Neutrophil (primary cell): ENCODE results near the gene PDCD1LG2.

Experiments
- H3K27ac ChIP-seq: fragments of 200-600 bp; sonication (generic); 2 replicates; pipeline ENCODE4 v1.5.1; 2016; ENCODE audit warnings: mild to moderate bottlenecking, moderate library complexity
- H3K27me3 ChIP-seq: fragments of 200-600 bp; sonication (generic); 2 replicates; pipeline ENCODE4 v1.6.0; 2016; ENCODE audit warnings: mild to moderate bottlenecking
- H3K36me3 ChIP-seq: fragments of 200-600 bp; sonication (generic); 2 replicates; pipeline ENCODE4 v1.5.1; 2017
- H3K4me1 ChIP-seq, 2 experiments: fragments of 200-600 bp in 1 of 2; sonication (generic) in 1 of 2; 1 replicate in 1 of 2; 2 replicates in 1 of 2; pipeline versions ENCODE4 v1.5.1 to v1.6.1; 2013 to 2016; ENCODE audit warnings: low read depth in 1 of 2, low read length in 1 of 2, mild to moderate bottlenecking in 1 of 2, moderate library complexity in 1 of 2; ENCODE audit not compliant: control insufficient read depth in 1 of 2, insufficient read depth in 1 of 2
- H3K4me3 ChIP-seq, 2 experiments: fragments of 200-600 bp in 1 of 2; sonication (generic) in 1 of 2; 1 replicate in 1 of 2; 2 replicates in 1 of 2; pipeline ENCODE4 v1.5.1; 2013 to 2016; ENCODE audit warnings: low read depth in 1 of 2, low read length in 1 of 2, mild to moderate bottlenecking in 1 of 2, moderate library complexity in 1 of 2
- H3K9me3 ChIP-seq: fragments of 200-600 bp; sonication (generic); 2 replicates; pipeline ENCODE4 v1.5.1; 2016
- TF ChIP-seq, protein P1 (sequence below): fragments of 200-600 bp; sonication (generic); IDR thresholded peaks from 2 replicates; pipeline ENCODE4 v1.5.1; 2016; ENCODE audit warnings: antibody characterized with exemption

Gene PDCD1LG2

DNA sequence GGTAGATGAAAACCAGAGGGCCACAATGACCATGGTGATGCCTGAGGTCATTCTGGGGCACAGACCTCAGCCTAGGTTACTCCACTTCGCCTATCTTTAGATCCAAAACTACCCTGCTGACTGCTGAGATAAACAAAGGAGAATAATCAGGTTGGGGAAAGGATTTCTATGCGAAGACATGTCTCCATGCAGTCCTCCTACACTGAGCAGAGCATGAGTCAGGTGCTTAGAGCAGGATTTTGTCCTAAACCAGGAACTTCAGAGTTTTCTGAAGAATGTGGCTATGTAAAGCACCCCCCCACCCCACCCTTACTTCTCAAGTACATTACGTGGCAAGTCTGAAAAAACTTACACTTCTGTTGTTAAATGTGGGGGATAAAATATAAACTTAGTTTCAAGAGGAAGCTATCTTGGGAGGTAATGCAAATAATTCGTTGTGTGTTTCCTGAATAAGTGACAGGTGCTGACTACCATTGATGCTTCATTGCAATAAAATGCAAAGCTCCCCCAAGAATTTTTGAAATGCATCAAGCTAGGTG, 19.4 kb downstream of the PDCD1LG2 start:
- H3K36me3 ChIP-seq = no peaks in the 10 kb centered on the region
- H3K9me3 ChIP-seq = no peaks in the 10 kb centered on the region
- no peak overlapping the region for H3K27ac ChIP-seq
- no peak overlapping the region for H3K4me3 ChIP-seq
- H3K27me3 ChIP-seq = no peaks in the 10 kb centered on the region
- TF ChIP-seq, protein P1, sequence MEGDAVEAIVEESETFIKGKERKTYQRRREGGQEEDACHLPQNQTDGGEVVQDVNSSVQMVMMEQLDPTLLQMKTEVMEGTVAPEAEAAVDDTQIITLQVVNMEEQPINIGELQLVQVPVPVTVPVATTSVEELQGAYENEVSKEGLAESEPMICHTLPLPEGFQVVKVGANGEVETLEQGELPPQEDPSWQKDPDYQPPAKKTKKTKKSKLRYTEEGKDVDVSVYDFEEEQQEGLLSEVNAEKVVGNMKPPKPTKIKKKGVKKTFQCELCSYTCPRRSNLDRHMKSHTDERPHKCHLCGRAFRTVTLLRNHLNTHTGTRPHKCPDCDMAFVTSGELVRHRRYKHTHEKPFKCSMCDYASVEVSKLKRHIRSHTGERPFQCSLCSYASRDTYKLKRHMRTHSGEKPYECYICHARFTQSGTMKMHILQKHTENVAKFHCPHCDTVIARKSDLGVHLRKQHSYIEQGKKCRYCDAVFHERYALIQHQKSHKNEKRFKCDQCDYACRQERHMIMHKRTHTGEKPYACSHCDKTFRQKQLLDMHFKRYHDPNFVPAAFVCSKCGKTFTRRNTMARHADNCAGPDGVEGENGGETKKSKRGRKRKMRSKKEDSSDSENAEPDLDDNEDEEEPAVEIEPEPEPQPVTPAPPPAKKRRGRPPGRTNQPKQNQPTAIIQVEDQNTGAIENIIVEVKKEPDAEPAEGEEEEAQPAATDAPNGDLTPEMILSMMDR = no peak
- peaks cover 0 to 11% of the 10 kb centered on the region in 2 experiments for H3K4me1 ChIP-seq

DNA sequence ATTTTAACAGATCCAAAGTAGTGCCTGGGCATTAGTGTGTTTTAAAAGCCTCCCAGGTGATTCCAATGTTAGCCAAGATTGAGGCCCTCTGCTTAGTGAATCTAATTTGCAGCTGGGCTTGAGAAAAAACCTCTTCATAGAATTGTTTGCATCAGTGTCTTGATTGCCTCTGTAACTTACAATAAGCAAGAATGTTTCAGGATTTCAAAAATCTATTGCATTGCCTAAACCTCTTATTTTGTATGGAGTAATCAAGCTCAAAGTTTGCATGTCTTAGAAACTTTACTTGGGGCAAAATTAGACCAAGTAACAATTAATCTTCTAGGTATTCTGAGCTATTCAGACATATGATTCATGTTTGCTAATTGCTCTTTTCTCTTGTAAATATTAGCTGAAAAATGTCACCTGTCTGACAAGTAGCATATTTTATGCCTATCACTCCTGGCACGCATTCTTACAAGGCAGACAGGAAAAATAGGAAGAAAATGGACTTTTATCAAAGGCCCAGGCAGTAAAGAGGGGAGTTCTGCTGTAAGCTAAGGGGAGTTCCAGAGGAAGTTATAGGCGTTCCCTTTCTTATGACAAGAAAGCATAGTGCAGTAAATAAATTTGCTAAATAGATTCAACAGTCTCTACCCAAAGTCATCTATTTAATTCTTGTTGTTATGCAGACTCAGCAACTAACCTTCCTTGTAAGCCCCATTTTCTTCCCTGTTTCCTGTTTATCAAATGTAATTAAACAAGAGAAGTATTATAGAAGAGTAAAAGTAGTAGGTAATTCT, 21.0 kb downstream of the PDCD1LG2 start:
- Histone ChIP-seq H3K27ac (no peak overlapping the region), H3K27me3 (no peaks in the 10 kb centered on the region), H3K4me1 (peaks cover 0 to 11% of the 10 kb centered on the region in 2 experiments), H3K9me3 (no peaks in the 10 kb centered on the region), H3K36me3 (no peaks in the 10 kb centered on the region), H3K4me3 (no peak overlapping the region)
- TF ChIP-seq, protein P1 = no peak

DNA sequence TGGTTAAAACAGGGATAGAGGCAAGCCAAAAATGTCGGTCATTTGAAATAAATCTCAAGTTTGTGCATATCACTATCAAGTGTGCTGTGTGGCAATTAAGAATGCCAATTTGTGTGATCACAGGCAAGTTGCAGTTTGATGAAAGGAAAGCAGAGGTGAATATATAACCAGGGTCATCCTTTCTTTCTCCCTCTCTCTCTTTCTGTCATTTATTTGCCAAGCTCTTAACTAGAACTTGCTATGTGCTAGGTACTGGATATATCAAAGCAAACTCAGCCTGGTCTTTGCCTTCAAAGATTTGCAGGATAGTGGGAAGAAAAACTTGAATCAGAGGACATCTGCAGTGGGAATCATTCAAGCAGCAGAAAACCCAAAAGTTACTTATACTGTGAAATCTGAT, 22.0 kb downstream of the PDCD1LG2 start:
- Histone ChIP-seq H3K4me1 (peaks cover 2 to 14% of the 10 kb centered on the region in 2 experiments), H3K36me3 (no peaks in the 10 kb centered on the region), H3K9me3 (no peaks in the 10 kb centered on the region), H3K27me3 (no peaks in the 10 kb centered on the region), H3K27ac (no peak overlapping the region), H3K4me3 (no peak overlapping the region)
- TF ChIP-seq, protein P1 = no peak

DNA sequence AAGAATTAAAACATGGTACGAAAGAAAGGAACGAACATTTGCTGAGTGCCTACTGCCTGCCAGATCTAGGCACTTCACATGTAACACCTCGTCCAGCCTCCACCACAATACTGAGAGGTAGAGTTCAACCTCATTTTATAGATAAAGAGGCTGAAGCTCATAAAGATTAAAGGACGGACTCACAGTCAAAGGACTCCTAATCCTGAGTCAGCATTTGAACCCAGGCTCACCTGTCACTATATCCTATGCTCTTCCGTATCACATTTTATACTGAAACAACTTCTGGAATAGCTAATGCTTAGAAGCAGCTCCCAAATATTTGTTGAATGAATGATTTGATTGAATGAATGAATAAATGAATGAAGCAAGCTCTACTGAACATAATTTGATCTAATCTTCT, 22.5 kb downstream of the PDCD1LG2 start:
- Histone ChIP-seq H3K36me3 (no peaks in the 10 kb centered on the region), H3K27ac (no peak overlapping the region), H3K4me1 (peaks cover 2 to 14% of the 10 kb centered on the region in 2 experiments), H3K4me3 (no peak overlapping the region), H3K27me3 (no peaks in the 10 kb centered on the region), H3K9me3 (no peaks in the 10 kb centered on the region)
- TF ChIP-seq, protein P1 = no peak

DNA sequence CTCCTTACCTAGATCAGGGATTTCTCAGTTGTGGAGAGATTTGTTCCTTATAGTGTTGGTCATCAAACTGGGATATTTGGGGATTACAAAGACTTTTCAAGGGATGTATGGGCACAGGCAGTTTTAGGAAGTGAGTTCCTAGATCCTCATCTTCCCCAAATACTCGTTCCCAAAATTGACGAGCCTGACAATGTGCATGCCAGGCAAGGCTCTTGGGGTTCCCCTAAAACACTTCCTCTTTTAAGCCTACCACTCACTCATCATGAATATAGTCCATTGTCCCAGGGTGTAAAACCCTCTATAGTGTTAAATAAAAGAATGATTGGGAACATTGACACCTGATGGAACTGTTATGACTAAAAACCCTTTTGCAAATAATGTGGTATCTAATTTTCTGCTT, 26.4 kb downstream of the PDCD1LG2 start:
- Histone ChIP-seq H3K4me3 (no peak overlapping the region), H3K27ac (no peak overlapping the region), H3K4me1 (peaks cover 2 to 3% of the 10 kb centered on the region in 2 experiments), H3K27me3 (no peaks in the 10 kb centered on the region), H3K9me3 (no peaks in the 10 kb centered on the region), H3K36me3 (no peaks in the 10 kb centered on the region)
- TF ChIP-seq, protein P1 = no peak
